Anterior cingulate cortex (tissue), 58 donors: ENCODE results near the gene GPR68.
"Not testable (repeated sequence)": the region's sequence is repeated elsewhere in the genome, so short reads cannot be mapped to it uniquely, and the experiment has no call there.

Experiments used
- DNase-seq, 58 donors: peaks; one replicate each; lab custom pipeline; 2025; lab: John Stamatoyannopoulos, UW

The GPR68 gene

GRCh38 chr14:91273273-91273884, 28.9 kb upstream of the GPR68 start:
- no peak for DNase-seq

- DNase-seq = peak in 1 of 58 donors; percentile 35
These were observed 28.1 kb upstream of the GPR68 start for GRCh38 chr14:91272341-91273272.

GRCh38 chr14:91271639-91272038, 27.1 kb upstream of the GPR68 start:
- DNase-seq = no peak

- no peak for DNase-seq
These were observed 26.1 kb upstream of the GPR68 start for GRCh38 chr14:91270619-91271018.

GRCh38 chr14:91270188-91270587, 25.7 kb upstream of the GPR68 start:
- DNase-seq = no peak

GRCh38 chr14:91269076-91269991, 24.8 kb upstream of the GPR68 start:
- DNase-seq = peak in 10 of 58 donors; percentile 12 to 51 (median 24)

- no peak for DNase-seq
These were observed 23.5 kb upstream of the GPR68 start for GRCh38 chr14:91267965-91268437.

- DNase-seq = not testable (repeated sequence)
These were observed 21.8 kb upstream of the GPR68 start for GRCh38 chr14:91266276-91266675.

GRCh38 chr14:91265404-91265803, 20.9 kb upstream of the GPR68 start:
- no peak for DNase-seq

GRCh38 chr14:91264151-91265150, 19.9 kb upstream of the GPR68 start:
- DNase-seq = no peak

GRCh38 chr14:91263329-91263728, 18.8 kb upstream of the GPR68 start:
- DNase-seq = no peak

- no peak for DNase-seq
These were observed 17.6 kb upstream of the GPR68 start for GRCh38 chr14:91261986-91262549.

GRCh38 chr14:91261115-91261514, 16.6 kb upstream of the GPR68 start:
- no peak for DNase-seq

GRCh38 chr14:91258876-91259275, 14.4 kb upstream of the GPR68 start:
- DNase-seq = no peak

- DNase-seq = peak in 1 of 58 donors; percentile 24
These were observed 13.6 kb upstream of the GPR68 start for GRCh38 chr14:91258011-91258618.

GRCh38 chr14:91257328-91258010, 13.0 kb upstream of the GPR68 start:
- DNase-seq = peak in 3 of 58 donors; percentile 15 to 26 (median 23)

GRCh38 chr14:91256661-91257060, 12.2 kb upstream of the GPR68 start:
- DNase-seq = no peak
